Pons (tissue), 1 donor: ENCODE results near the gene LMX1B.

Source experiments
- DNase-seq: peaks from one replicate; pipeline ENCODE4 v3.0.0-alpha.2; 2016; ENCODE audit warnings: low spot score

Gene LMX1B

DNA sequence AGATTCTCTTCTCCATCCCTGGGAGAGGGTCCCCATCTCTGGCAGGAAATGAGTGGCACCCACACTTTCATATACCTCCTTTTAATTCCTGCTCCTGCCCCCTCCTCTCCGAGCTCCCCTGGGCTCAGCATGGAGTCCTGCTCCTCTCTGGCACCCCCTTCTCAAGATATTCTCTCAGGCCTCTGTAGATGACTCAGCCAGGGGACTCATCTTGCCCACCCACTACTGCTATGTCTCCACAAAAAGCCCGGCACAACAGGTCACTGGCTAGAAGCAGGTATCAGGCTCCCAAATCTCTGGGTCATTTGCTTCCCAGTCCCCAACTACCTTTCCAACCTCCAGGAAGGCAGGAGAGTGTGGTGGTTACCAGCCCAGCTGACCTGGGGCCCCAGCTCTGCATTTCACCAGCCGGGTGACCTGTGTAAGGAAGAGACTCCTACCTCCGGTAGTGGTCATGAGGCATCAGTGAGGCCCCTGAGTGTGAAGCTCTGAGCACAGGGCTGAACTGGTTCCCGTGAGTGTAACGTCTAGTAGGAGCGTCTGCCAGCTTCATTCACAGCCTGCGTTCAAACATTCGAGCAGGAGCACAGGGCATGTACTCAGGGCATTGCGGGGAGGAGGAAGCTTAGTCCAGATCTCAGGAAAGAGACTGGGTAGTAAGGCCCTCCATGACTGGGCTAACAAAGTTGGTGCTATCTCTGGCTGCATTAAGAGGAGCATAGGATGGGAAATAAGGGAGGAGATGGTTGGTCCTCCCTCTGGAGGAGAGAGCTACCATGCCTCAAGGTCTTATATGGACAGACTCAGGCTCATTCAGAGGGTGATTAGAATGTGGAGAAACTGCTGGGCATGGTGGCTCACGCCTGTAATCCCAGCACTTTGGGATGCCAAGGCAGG is 63.7 kb downstream of the LMX1B start:
- DNase-seq = no peak

DNA sequence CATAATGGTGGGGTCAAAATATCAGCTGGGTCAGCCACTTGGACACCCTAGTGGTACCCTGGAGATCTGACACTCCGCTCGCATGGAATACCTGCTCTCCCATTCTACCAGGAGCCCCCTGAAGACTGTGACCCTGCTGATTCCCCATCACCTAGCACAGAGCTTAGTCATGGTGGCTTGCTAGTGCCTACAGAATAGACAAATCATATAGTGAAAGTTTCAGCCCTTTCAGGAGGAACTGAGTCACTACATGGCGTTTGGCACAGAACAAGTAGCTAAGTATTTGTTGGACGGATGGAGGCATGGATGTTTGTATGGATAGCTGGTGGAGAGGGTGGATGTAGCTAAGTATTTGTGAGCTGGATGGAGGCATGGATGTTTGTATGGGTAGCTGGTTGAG is 65.3 kb downstream of the LMX1B start:
- DNase-seq = no peak

DNA sequence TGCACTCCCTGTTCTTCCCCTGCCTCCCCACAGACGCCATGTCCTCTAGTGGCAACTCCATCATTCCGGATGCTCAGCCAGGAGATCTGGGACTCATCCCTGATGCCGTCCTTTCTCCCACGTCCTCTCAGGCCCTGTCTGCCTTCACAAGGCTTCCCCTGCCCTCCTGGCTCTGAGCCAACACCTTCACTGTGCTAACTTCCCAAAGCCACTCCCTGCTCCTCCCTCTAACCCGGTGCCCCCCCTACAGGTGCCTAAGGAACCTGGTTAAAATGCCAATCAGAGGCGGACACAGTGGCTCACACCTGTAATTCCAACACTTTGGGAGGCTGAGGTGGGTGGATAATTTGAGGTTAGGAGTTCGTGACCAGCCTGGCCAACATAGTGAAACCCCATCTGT is 67.6 kb downstream of the LMX1B start:
- no peak for DNase-seq

DNA sequence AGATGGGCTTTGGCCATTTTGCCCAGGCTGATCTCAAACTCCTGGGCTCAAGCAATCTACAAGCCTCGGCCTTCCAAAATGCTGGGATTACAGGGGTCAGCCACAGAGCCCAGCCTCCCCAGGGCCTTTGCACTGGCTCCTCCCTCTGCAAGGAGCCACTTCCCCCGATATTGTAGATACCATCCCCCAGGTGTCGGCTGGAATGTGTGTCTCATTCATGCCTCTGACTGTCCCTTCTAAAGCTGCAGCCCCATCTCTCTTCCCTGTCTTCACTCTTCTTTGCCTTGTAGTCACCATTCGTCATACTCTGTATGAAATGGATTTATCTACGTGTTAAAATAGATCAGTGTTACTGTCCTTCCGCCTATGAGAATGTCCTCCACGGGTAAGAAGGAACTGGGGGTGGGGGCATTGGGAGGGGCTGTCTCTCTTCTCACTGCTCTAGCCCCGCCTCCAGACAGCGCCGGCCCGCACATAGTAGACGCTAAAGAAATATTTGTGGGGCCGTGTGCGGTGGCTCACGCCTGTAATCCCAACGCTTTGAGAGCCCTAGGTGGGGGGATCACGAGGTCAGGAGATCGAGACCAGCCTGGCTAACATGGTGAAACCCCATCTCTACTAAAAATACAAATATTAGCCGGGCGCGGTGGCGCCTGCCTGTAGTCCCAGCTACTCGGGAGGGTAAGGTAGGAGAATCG is 68.5 kb downstream of the LMX1B start:
- DNase-seq = no peak

DNA sequence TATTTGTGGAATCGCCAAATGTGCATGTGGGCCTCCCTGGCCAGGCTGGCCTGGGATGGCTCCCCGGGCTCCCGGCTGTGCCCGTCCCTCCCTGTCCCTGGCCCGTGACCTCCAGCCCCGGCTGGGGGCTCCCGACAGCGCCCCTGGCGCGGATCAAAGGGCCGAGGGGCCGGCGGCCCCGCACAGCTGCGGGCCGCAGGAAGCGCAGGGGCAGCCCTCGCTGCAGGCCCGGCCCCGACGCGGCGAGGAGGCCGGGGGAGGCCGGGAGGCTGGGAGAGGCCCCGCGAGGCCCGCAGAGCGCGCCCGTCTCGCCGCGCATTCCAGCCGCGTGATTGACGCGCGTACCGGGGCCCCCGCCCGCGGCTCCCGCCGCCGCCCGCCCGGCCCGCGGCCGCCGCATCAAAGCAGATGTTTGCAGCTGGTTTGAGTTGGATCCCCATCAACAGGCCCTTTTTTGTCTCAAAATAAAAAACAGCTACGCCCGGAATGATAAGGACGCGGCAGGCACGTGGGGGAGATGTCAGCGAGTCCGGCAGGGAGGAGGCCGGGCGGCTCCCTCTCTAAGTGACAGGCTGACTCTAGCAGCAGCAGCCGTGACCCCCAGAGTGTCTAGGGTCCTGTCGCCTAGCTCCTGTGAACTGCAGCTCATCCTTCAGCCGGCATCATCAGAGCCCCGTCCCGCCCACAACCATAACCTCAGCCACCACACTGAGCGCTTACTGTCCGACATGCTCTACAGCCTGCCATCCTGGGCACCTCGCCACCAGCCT is 69.4 kb downstream of the LMX1B start:
- no peak for DNase-seq

DNA sequence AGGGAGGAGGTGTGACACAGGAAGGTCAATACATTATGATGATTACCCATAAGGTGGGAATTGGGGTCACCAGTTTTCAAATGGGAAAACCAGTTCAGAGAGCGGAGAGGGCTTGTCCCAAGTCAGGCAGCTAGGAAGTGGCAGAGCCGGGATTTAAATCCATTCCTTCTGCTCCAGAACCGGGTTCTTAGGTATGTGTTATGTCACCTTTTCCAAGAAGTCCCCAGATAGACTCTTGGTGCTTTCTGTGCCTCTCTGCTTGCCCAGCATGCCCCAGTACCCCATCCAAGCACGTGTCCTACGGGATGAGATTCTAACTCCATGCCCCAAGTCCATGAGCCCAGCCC is 69.9 kb downstream of the LMX1B start:
- DNase-seq = no peak

DNA sequence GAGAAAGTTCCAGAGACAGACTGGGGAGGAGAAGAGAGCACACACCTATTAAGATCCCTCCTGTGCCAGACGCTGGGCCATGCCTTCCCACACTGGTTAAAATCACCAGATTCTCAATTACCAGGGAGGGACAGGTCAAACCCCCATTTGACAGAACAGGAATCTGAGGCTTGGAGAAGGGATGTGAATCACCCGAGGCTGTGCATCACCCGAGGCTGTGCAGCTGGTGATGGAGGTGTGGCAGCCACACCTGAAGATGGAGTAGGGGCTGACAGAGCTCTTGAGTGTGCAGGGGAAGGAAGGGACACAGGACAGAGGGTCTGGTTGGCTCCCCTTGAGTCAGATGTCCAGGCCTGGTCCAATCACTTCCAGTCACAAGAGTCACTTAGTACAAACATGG is 70.6 kb downstream of the LMX1B start:
- no peak for DNase-seq

DNA sequence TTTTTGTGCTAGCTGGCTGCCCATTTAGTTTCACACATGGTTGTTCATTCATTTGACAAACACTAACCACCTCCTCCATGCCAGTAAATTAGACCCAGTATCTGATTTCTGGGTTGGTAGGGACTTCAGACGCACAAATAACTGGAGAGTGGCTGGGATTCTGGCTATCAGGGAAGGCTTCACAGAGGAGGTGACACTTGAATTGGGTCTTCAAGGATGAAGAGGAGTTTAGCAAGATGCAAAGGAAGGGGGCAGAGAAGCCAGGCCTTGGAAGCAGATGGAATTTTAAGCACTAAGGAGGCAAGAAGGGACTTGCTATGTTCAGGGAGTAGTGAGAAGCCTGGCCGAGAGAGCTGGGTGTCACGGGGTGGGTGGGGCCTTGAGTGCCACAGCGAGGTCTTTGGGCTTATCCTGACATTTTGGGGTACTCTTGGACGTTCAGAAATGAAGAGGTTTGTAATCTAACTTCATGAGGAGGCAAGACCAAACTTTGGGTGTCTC is 71.3 kb downstream of the LMX1B start:
- DNase-seq = no peak

DNA sequence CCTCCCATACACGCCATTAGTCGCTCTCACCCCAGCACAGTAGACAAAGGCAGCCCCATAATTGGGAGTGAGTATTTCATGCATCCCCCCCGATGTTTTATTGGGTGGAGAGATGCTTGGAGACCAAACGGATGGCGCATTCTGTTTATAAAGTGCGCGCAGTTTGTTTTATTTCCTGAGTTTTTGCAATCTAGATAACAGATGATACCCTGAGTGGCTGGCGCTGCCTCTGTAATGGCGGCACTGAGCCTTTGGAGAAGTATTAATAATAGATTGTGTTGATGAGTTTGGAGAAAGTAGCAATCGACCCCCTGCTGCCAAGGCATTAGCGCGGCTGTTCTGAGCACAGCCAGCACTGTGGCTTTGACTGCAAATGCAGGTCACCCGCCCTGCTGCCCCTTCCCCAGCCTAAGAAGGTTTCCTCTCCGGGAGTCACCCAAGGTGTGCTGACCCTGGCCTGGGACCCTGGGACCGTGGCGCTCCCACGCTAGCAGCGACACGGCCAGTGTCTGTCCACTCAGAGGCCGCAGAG is 74.3 kb downstream of the LMX1B start:
- no peak for DNase-seq

DNA sequence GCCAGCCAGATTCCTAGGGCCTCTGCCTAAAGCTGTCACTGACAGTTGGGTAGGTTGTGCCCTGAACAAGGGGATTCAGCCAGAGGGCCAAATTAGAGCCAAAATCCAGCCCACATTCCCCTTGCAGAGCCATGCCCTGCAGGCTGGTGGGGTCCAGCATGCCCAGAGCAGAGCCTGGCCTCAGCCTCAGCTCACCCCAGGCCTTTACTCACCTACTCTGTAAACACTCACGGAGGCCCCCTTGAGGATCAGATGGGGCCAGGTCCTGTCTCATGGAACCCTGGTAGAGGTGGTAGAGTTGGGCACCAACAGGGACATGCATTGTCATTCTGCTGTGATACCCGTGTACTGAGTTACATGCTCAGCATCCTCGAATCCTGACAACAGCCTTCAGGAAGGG is 74.9 kb downstream of the LMX1B start:
- DNase-seq = no peak

DNA sequence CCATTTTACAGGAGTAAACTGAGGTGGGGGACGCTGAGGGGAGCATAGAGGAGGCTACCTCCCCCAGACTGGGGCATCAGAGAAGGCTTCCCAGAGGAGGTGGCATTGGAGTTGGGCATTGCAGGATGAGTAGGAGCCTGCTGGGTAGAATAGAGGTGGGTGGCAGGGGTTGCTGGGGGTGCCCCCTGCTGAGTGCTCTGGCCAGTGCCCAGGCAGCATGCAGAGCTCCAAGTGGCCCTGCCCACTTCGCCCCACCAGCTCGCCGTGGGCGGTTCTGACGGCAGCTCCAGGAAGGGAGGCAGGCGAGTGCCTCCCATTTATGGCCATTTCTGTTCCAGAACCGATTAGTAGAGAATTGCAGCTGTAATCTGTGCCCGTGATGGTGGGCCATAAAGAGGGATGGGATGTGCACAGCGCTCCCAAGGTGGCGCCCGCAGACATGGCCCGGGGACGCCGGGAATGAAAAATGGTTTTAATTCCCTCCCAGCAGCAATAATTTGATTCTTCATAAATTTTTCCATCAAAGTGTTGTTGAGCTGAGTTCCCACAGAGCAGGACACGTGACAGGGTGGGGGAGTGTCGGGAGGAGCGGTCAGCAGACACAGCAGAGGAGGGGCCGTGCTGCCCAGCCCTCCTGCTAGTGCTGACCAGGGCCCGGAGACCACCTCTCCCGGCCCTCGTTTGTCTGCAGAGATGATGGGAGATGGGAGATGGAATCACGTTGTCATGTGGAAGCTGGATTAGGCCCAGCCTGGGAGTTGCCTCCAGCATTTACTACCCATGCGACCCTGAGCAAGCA is 75.5 kb downstream of the LMX1B start:
- DNase-seq = no peak

DNA sequence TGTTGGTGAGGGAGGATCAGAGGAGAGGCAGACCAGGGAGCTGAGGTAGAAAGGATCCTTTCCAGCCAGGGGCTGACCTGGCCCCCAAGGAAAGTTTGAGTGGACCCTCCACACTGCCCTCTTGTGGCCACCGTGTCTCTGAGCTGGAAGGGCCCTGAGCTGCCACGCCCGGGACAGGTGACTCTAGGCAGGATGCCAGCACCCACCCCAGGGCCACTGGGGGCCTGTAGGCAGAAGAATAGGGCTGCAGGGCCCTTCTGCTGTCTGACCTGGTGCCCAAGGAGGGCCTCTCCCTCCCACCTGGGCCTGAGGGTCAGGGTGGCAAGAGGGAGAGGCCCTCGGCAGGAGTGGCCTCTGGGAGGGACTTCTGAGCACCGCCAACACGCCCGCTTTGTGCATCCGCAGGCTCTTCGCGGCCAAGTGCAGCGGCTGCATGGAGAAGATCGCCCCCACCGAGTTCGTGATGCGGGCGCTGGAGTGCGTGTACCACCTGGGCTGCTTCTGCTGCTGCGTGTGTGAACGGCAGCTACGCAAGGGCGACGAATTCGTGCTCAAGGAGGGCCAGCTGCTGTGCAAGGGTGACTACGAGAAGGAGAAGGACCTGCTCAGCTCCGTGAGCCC is 76.8 kb downstream of the LMX1B start:
- no peak for DNase-seq

DNA sequence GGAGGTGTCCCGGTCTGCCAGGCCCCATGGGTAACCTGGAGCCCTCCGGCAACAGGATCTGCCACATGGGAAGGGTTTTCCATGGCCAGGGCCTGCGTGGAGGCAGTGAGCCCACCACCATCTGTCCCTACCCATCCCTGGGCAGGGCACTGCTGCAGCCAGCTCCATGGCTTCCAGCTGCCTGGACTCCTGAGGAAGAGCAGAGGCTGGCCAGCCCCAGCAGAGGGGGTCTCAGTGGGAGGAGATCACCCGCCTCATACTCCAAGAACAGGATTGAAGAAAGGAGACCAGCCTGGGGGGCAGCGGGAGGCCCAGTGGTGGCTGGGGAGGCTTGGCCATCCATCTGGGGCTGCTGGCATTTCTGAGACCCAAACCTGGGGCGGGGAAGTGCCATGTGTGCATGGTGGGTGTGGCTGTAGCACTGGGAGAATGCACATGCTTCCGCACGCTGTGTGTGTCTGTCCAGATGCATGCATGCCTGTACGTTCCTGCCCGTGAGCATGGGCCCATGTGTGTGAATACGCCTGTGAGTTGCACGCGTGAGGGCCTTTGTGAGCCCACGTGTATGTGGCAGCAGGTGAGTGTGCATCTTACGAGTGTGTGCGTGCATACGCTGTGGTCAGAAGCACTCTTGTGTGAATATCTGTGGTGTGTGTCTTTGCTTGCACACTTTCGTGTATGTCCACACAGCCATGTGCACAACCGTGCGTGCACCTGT is 78.5 kb downstream of the LMX1B start:
- no peak for DNase-seq

DNA sequence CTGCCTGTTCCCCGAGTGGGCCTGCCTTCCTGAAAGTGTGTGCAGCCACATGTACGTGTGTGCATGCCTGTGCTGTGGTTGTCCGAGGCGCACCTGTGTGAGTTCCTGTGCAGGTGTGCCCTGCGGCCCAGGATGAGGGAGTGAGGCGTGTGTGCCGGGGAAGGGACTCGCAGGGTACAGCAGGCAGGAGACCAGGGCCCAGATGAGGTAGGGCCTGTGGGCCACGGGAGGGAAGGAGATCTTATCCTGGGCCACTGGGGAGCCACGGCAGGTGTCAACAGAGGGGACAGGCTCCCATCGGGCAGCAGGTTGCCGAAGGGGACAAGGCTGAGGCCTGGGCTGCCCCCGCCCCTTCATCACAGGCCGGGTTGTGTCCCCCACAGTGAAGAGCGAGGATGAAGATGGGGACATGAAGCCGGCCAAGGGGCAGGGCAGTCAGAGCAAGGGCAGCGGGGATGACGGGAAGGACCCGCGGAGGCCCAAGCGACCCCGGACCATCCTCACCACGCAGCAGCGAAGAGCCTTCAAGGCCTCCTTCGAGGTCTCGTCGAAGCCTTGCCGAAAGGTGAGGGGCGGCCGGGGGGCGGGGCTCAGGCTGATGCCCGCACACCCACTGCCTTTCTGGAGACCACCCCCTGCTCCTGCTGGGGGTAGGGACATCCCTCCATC is 79.2 kb downstream of the LMX1B start:
- DNase-seq = no peak

DNA sequence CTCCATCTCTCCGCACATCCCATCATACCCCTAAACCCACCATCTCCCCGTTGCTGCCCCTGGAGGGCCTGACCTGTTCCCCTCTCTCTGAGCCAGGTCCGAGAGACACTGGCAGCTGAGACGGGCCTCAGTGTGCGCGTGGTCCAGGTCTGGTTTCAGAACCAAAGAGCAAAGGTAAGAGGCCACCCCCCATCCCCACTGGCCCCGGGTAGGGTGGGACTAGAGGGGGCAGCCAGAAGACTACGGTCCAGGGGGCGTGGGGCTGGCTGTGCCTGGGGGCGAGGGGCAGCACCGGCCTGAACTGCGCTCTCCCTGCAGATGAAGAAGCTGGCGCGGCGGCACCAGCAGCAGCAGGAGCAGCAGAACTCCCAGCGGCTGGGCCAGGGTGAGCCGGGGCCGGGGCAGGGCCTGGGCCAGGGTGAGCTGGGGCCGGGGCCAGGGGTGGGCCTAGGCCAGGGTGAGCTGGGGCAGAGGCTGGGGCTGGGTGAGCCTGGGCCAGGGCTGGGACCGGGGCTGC is 79.8 kb downstream of the LMX1B start:
- no peak for DNase-seq

DNA sequence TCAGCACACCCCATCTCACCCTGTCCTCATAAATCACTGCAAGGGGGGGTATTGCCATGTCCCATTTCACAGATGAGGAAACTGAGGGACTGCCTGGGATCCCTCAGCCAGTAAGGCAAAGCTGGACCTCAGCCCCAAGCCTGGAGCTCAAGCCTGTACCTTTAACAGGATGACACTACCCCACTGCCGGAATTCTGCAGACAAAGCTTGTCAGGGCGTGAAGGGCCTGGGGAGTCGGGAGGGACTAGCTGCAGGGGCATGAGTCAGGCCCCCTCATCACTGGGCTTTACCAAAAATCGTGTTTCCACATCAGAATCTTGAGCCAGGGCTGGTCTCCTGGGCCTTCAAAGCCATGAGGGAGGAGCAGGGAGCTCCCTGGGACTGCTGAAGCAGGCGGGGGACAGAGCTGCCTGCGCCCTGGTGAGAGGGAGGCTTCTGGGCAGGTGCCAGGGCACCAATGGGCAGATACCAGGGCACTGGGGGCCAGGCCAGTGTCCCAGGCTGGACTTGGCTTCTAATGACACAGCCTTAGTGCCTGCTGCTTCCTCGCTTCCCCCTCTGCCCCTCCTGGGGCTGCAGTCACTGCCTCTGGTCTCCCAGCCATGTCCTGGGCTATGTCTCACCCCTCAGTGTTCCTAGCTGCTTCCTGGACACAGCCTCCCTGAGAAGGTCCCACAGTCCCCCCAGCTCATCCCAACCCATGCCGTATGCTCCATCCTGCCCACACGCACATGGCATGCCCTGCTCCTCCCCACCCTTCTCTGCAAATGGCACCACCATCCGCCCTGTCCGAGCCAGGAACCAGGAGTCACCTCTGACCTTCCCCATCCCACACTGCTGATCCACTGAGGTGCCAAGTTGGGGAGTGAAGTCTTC is 80.7 kb downstream of the LMX1B start:
- DNase-seq = no peak

DNA sequence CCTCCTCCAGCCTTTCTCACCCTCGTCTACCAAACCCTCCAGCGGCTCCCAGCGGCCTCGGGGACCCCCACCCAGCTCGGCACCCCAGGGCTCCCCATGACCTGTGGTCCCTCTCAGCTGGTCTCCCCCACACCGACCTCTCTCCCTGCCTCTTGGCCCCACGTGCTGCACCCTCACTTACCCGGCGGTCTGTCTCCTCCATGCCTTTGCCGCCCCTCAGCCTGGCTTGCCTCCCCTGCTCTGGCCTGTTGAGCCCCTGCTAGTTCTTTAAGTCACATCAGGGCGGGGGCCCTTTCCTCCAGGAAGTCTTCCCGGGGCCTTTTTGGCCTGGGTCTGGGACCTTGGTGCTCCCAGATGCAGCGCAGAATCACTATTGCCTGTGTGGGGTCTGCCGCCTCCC is 81.5 kb downstream of the LMX1B start:
- DNase-seq = no peak

DNA sequence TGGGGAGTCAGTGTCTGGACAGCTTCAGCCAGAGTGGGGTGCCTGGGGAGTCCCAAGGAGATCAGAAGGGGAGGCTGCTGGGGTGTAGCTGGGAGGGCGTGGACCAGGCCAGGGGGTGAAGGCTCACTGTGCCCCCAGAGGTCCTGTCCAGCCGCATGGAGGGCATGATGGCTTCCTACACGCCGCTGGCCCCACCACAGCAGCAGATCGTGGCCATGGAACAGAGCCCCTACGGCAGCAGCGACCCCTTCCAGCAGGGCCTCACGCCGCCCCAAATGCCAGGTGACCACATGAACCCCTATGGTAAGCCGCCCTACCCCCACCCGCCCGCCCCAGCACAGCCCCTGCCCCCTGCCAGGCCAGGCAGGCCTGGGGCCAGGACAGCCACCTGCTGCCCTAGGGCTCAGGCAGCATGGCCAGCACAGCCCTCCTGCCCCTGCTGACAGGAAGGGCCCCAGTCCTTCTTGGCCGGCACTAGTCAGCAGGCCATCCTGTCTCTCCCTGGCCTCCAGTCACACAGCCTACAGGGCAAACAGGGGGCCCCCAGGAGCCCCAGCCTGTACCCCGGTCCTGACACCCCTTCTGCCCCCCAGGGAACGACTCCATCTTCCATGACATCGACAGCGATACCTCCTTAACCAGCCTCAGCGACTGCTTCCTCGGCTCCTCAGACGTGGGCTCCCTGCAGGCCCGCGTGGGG is 82.1 kb downstream of the LMX1B start:
- DNase-seq = no peak
